Vagina (tissue), 2 donors: ENCODE results near the gene MYO1E. TPM values are rescaled to one million over a fixed set of nuclear protein-coding genes. Genes with fewer than 3 reads are reported as not detected.
A peak's percentile ranks its signal among the peaks of the same experiment; 100 is the strongest.

Experiments used
- DNase-seq, 2 donors: peaks; one replicate each; pipeline ENCODE4 v3.0.0-alpha.2; 2017; ENCODE audit errors: extremely low spot score in 2 of 2
- H3K27ac ChIP-seq: fragments of 200-600 bp; sonication (generic); one replicate; pipeline ENCODE4 v1.5.1; 2019
- H3K27me3 ChIP-seq: fragments of 200-600 bp; sonication (generic); one replicate; pipeline ENCODE4 v1.5.1; 2019
- H3K36me3 ChIP-seq, 2 donors: fragments of 200-600 bp; sonication (generic); one replicate each; pipeline ENCODE4 v1.5.1; 2017 to 2019
- H3K4me1 ChIP-seq: fragments of 200-600 bp; sonication (generic); one replicate; pipeline ENCODE4 v1.5.1; 2019
- H3K4me3 ChIP-seq, 2 donors: fragments of 200-600 bp; sonication (generic); 1 replicate in 1 of 2; 2 replicates in 1 of 2; pipeline ENCODE4 v1.5.1; 2016 to 2019
- H3K9me3 ChIP-seq: fragments of 200-600 bp; sonication (generic); one replicate; pipeline ENCODE4 v1.5.1; 2019
- CTCF ChIP-seq, 3 experiments: fragments of 450-650 bp in 2 of 3; fragments of 200-600 bp in 1 of 3; sonication (generic) in 1 of 3; IDR thresholded peaks; one replicate each; pipeline ENCODE4 v1.5.1; 2017 to 2019; ENCODE audit warnings: antibody characterized with exemption in 3 of 3, mild to moderate bottlenecking in 2 of 3, moderate library complexity in 2 of 3
- POLR2A ChIP-seq, 2 donors: fragments of 450-650 bp; IDR thresholded peaks; one replicate each; pipeline ENCODE4 v1.6.1; 2017; ENCODE audit warnings: antibody characterized with exemption in 2 of 2, mild to moderate bottlenecking in 2 of 2, moderate library complexity in 2 of 2
- POLR2AphosphoS5 ChIP-seq, 2 donors: sonication (generic); formaldehyde crosslinking; IDR thresholded peaks; one replicate each; pipeline ENCODE4 v1.9.0; 2017; ENCODE audit warnings: antibody characterized with exemption in 2 of 2, mild to moderate bottlenecking in 2 of 2, low read depth in 1 of 2; ENCODE audit not compliant: insufficient read depth in 1 of 2
- intact Hi-C: fragments of 100-400 bp; cut with DNase I; formaldehyde crosslinking; loops from one replicate; pipeline ENCODE4 v1.15.1; 2023
- total RNA-seq: library from RNA; depleted of rRNA; stranded (reverse); fragments of >200 nt; gene quantifications from one replicate; pipeline ENCODE4 v1.2.3, GENCODE V29; 2016

MYO1E gene
- total RNA-seq: 16.9 TPM

- intact Hi-C loops: loop anchor here (10.0 kb wide), 1 partner anchor 78 kb away; no protein-coding TSS in a partner anchor
Observed at GRCh38 chr15:59372352-59373211, at the start of gene MYO1E. TSS of gene MYO1E (minus strand) at chr15:59372871. CDS start at chr15:59372500, 371 bp downstream.

GRCh38 chr15:59420986-59421618 lies 48.4 kb upstream of the MYO1E start:
- no peak for DNase-seq
- H3K4me1 ChIP-seq: no peaks in the 10 kb centered on the region
- no peak overlapping the region for H3K27ac ChIP-seq
- no peaks in the 10 kb centered on the region for H3K36me3 ChIP-seq
- intact Hi-C loops: no loop called here
- no peak for TF ChIP-seq POLR2A (IDR thresholded peaks at IDR 0.05)
- no peak for TF ChIP-seq CTCF (IDR thresholded peaks at IDR 0.05)
- TF ChIP-seq POLR2AphosphoS5 (IDR thresholded peaks at IDR 0.05; ENCODE audit: insufficient read depth in 1 of 2, low read depth in 1 of 2): no peak
- no peak overlapping the region for H3K4me3 ChIP-seq
- H3K9me3 ChIP-seq: no peaks in the 10 kb centered on the region
- no peaks in the 10 kb centered on the region for H3K27me3 ChIP-seq

More at GRCh38 chr15:59372352-59373211, at the start of gene MYO1E:
- H3K27ac ChIP-seq: peak within 1 kb of the TSS; percentile 96
- no peaks in the 10 kb centered on the region for H3K9me3 ChIP-seq
- H3K27me3 ChIP-seq: no peaks in the 10 kb centered on the region
- TF ChIP-seq POLR2A (IDR thresholded peaks at IDR 0.05) (peak; percentile 55 to 59), POLR2AphosphoS5 (IDR thresholded peaks at IDR 0.05; ENCODE audit: insufficient read depth in 1 of 2, low read depth in 1 of 2) (peak; percentile 93 to 99), CTCF (IDR thresholded peaks at IDR 0.05) (no peak)
- peaks cover 34% of the 10 kb centered on the region for H3K4me1 ChIP-seq
- peak in 1 of 2 donors; percentile 98 for DNase-seq
- H3K4me3 ChIP-seq: peak within 1 kb of the TSS; percentile 60 to 88
- H3K36me3 ChIP-seq: no peaks in the 10 kb centered on the region

- Histone ChIP-seq H3K4me1 (no peaks in the 10 kb centered on the region), H3K27ac (no peak overlapping the region), H3K36me3 (no peaks in the 10 kb centered on the region), H3K27me3 (no peaks in the 10 kb centered on the region), H3K4me3 (no peak overlapping the region), H3K9me3 (no peaks in the 10 kb centered on the region)
- TF ChIP-seq POLR2A (IDR thresholded peaks at IDR 0.05): no peak
- TF ChIP-seq CTCF (IDR thresholded peaks at IDR 0.05): no peak
- TF ChIP-seq POLR2AphosphoS5 (IDR thresholded peaks at IDR 0.05; ENCODE audit: insufficient read depth in 1 of 2, low read depth in 1 of 2): no peak
- intact Hi-C loops: no loop called here
- no peak for DNase-seq
Observed at GRCh38 chr15:59420108-59420507, 47.4 kb upstream of the MYO1E start.

- no peaks in the 10 kb centered on the region for H3K9me3 ChIP-seq
- TF ChIP-seq POLR2AphosphoS5 (IDR thresholded peaks at IDR 0.05; ENCODE audit: insufficient read depth in 1 of 2, low read depth in 1 of 2) (no peak), POLR2A (IDR thresholded peaks at IDR 0.05) (no peak), CTCF (IDR thresholded peaks at IDR 0.05) (no peak)
- no peaks in the 10 kb centered on the region for H3K4me1 ChIP-seq
- intact Hi-C loops: no loop called here
- no peaks in the 10 kb centered on the region for H3K36me3 ChIP-seq
- no peak overlapping the region for H3K4me3 ChIP-seq
- no peak for DNase-seq
- H3K27ac ChIP-seq: no peak overlapping the region
- no peaks in the 10 kb centered on the region for H3K27me3 ChIP-seq
Observed at GRCh38 chr15:59419170-59419569, 46.5 kb upstream of the MYO1E start.
